ENCODE results near the gene GBP4. TPM values are rescaled to one million over a fixed set of nuclear protein-coding genes. Genes with fewer than 3 reads are reported as not detected.

The GBP4 gene
- total and polyA plus RNA-seq, 2 experiments from 2014 or later, result 0.28 to 3.9 TPM

GRCh38 chr1:89213347-89213746, 14.6 kb upstream of the GBP4 start:
- Histone ChIP-seq H3K4me3 (no peak overlapping the region), H3K9me2 (replicated peaks; ENCODE audit: insufficient read depth) (no peaks in the 10 kb centered on the region), H3K27ac (no peak overlapping the region), H3K4me1 (ENCODE audit: insufficient read depth) (no peaks in the 10 kb centered on the region), H2AFZ (no peak overlapping the region), H3K27me3 (no peaks in the 10 kb centered on the region), H3K79me2 (no peaks in the 10 kb centered on the region), H3K9me3 (ENCODE audit: low read depth) (peaks cover 5% of the 10 kb centered on the region), H3K4me2 (no peak overlapping the region), H3K36me3 (replicated peaks; ENCODE audit: insufficient read depth, low read depth) (no peaks in the 10 kb centered on the region), H4K20me1 (ENCODE audit: insufficient read depth, poor library complexity, severe bottlenecking) (no peaks in the 10 kb centered on the region)
- WGBS (ENCODE audit: low lambda C conversion rate, missing lambda C conversion rate), result 73% methylated on average over 1 of the region's 1 CpG
- DNase-seq (ENCODE audit: low spot score), result no peak
- TF ChIP-seq CTCF (IDR thresholded peaks at IDR 0.05; ENCODE audit: poor library complexity), result no peak

GRCh38 chr1:89211035-89211634, 12.4 kb upstream of the GBP4 start:
- Histone ChIP-seq H3K9me3 (ENCODE audit: low read depth) (peaks cover 5% of the 10 kb centered on the region), H3K79me2 (no peaks in the 10 kb centered on the region), H4K20me1 (ENCODE audit: insufficient read depth, poor library complexity, severe bottlenecking) (no peaks in the 10 kb centered on the region), H3K27ac (no peak overlapping the region), H3K36me3 (replicated peaks; ENCODE audit: insufficient read depth, low read depth) (no peaks in the 10 kb centered on the region), H3K27me3 (no peaks in the 10 kb centered on the region), H3K4me3 (no peak overlapping the region), H3K4me1 (ENCODE audit: insufficient read depth) (no peaks in the 10 kb centered on the region), H3K4me2 (no peak overlapping the region), H2AFZ (no peak overlapping the region), H3K9me2 (replicated peaks; ENCODE audit: insufficient read depth) (no peaks in the 10 kb centered on the region)
- TF ChIP-seq EZH2phosphoT487 (IDR thresholded peaks at IDR 0.05; ENCODE audit: low read depth, severe bottlenecking, unreplicated experiment) (no peak), EZH2 (IDR thresholded peaks at IDR 0.05; ENCODE audit: borderline replicate concordance) (no peak), CTCF (IDR thresholded peaks at IDR 0.05; ENCODE audit: poor library complexity) (no peak)
- 94% methylated on average over 1 of the region's 1 CpG for WGBS (ENCODE audit: low lambda C conversion rate, missing lambda C conversion rate)
- DNase-seq (ENCODE audit: low spot score), result no peak

- no peak for DNase-seq (ENCODE audit: low spot score)
- Histone ChIP-seq H3K27ac (no peak overlapping the region), H4K20me1 (ENCODE audit: insufficient read depth, poor library complexity, severe bottlenecking) (no peaks in the 10 kb centered on the region), H3K79me2 (no peaks in the 10 kb centered on the region), H3K27me3 (no peaks in the 10 kb centered on the region), H3K4me2 (no peak overlapping the region), H2AFZ (no peak overlapping the region), H3K9me3 (ENCODE audit: low read depth) (peaks cover 4% of the 10 kb centered on the region), H3K36me3 (replicated peaks; ENCODE audit: insufficient read depth, low read depth) (no peaks in the 10 kb centered on the region), H3K4me1 (ENCODE audit: insufficient read depth) (no peaks in the 10 kb centered on the region), H3K9me2 (replicated peaks; ENCODE audit: insufficient read depth) (no peaks in the 10 kb centered on the region), H3K4me3 (no peak overlapping the region)
- TF ChIP-seq CTCF (IDR thresholded peaks at IDR 0.05; ENCODE audit: poor library complexity) (no peak), EZH2 (IDR thresholded peaks at IDR 0.05; ENCODE audit: borderline replicate concordance) (no peak), EZH2phosphoT487 (IDR thresholded peaks at IDR 0.05; ENCODE audit: low read depth, severe bottlenecking, unreplicated experiment) (no peak)
- 96% methylated on average over 3 of the region's 3 CpGs for WGBS (ENCODE audit: low lambda C conversion rate, missing lambda C conversion rate)
These were observed 7.6 kb upstream of the GBP4 start for GRCh38 chr1:89206373-89206772.

- no peaks in the 10 kb centered on the region for H3K79me2 ChIP-seq
- no peaks in the 10 kb centered on the region for H3K36me3 ChIP-seq (replicated peaks; ENCODE audit: insufficient read depth, low read depth)
- no peaks in the 10 kb centered on the region for H3K27me3 ChIP-seq
- H3K9me3 ChIP-seq (ENCODE audit: low read depth), result no peaks in the 10 kb centered on the region
- TF ChIP-seq CTCF (IDR thresholded peaks at IDR 0.05; ENCODE audit: poor library complexity) (no peak), EZH2 (IDR thresholded peaks at IDR 0.05; ENCODE audit: borderline replicate concordance) (no peak), EZH2phosphoT487 (IDR thresholded peaks at IDR 0.05; ENCODE audit: low read depth, severe bottlenecking, unreplicated experiment) (no peak)
- H3K4me2 ChIP-seq, result no peak overlapping the region
- no peak for DNase-seq (ENCODE audit: low spot score)
- H3K4me1 ChIP-seq (ENCODE audit: insufficient read depth), result no peaks in the 10 kb centered on the region
- H3K9me2 ChIP-seq (replicated peaks; ENCODE audit: insufficient read depth), result no peaks in the 10 kb centered on the region
- no peaks in the 10 kb centered on the region for H4K20me1 ChIP-seq (ENCODE audit: insufficient read depth, poor library complexity, severe bottlenecking)
- WGBS (ENCODE audit: low lambda C conversion rate, missing lambda C conversion rate), result 87% methylated on average over 1 of the region's 1 CpG
- H3K4me3 ChIP-seq, result no peak overlapping the region
- no peak overlapping the region for H2AFZ ChIP-seq
- no peak overlapping the region for H3K27ac ChIP-seq
These were observed 4.4 kb upstream of the GBP4 start for GRCh38 chr1:89203166-89203565.
